ENCODE data around the gene SDCCAG8.

DNA sequence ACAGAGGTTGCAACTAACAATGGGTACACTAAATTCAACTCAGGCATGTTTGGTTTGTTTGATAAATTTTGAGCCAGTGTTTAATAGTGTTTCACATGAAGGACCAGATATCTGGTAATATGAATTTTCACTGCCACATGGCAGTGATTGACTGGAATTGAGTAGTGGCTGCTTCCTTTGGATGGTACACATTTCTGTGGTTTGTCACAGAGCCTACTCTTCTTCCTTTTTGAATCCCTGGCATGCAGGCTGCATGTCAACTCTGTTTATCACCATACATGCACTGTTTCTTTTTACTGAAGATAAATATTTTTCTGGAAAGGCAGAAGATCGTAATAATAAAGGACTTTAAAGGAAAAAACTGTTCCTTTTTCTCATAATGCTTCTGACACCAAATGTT is 35.5 kb downstream of the SDCCAG8 start:
- TF ChIP-seq POLR2A (IDR thresholded peaks at IDR 0.05) (no peak), EP300 (IDR thresholded peaks at IDR 0.05) (no peak), POLR2AphosphoS5 (IDR thresholded peaks at IDR 0.05) (no peak)
- TF ChIP-seq, protein P1, sequence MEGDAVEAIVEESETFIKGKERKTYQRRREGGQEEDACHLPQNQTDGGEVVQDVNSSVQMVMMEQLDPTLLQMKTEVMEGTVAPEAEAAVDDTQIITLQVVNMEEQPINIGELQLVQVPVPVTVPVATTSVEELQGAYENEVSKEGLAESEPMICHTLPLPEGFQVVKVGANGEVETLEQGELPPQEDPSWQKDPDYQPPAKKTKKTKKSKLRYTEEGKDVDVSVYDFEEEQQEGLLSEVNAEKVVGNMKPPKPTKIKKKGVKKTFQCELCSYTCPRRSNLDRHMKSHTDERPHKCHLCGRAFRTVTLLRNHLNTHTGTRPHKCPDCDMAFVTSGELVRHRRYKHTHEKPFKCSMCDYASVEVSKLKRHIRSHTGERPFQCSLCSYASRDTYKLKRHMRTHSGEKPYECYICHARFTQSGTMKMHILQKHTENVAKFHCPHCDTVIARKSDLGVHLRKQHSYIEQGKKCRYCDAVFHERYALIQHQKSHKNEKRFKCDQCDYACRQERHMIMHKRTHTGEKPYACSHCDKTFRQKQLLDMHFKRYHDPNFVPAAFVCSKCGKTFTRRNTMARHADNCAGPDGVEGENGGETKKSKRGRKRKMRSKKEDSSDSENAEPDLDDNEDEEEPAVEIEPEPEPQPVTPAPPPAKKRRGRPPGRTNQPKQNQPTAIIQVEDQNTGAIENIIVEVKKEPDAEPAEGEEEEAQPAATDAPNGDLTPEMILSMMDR (IDR thresholded peaks at IDR 0.05) = no peak

Data from suprapubic skin (tissue), 4 donors.